ENCODE data around the gene NHERF2.

The NHERF2 gene

DNA sequence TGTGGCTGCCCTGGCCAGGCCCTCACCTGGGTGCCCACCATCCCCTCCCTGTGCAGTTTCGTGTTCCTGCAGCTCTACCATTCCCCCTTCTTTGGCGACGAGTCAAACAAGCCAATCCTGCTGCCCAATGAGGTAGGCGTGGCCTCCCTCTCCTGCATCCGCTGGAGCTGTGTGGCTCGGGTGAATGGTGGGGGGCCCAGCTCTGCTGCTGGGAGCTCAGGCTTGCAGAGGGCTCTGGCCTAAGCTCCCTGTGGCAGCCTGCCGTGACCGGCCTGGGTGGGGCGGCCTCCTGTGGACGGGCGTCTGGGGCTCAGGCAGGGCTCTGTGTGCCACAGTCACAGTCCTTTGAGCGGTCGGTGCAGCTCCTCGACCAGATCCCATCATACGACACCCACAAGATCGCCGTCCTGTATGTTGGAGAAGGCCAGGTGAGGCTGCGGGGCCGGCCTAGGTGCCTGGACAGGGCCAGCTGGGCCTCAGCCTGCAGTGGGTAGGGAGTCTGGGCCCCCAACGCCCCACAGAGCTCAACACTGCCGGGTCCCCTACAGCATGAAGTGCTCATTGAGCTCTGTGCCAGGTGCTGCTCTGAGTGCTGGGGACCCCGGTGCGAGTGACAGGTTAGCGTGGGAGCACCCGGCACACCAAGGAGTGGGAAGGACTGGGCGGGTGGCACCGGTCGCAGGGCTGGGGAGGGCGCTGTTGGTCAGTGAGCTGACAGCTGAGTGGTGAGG lies 58.4 kb downstream of the NHERF2 start:
- DNase-seq = no peak

DNA sequence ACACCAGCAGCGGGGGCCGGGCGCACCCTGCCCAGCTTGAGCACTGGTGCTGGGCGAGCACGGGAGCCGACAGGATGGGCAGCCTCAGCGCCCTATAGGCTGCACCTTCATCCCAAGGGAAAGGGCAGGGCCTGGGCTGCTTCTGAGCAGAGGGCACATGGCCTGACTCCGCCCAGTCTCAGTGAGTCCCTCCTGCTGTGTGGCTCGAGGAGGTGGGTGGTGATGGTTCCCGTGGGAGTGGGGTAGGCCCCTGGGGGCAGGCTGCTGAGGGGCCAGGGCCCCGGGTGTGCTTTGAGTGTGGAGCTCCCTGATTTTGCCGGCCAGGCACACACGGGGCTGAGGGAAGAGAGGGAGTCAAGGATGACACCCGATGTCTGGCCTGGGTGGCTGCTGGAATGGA lies 59.0 kb downstream of the NHERF2 start:
- DNase-seq = no peak

DNA sequence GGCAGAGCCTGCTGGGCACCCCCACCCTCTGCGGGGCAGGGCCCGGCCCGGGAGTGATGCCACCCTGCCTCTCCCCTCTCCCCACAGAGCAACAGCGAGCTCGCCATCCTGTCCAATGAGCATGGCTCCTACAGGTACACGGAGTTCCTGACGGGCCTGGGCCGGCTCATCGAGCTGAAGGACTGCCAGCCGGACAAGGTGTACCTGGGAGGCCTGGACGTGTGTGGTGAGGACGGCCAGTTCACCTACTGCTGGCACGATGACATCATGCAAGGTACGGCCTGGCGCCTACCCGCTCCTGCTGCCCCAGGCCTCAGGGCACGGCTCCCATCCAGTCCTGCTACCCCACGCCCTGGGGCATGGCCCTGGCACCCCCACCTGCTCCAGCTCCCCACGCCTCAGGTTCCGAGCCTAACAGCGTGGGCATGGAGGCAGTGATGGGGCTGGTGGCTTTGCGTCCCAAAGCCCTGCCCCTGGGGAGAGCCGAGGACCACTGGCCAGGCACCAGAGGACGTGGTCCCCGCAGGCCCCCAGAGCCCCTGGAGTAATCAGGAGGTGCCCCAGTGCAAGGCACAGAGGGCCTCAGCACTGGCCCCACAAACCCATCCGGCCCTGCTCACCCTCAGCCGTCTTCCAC lies 59.5 kb downstream of the NHERF2 start:
- DNase-seq = no peak

DNA sequence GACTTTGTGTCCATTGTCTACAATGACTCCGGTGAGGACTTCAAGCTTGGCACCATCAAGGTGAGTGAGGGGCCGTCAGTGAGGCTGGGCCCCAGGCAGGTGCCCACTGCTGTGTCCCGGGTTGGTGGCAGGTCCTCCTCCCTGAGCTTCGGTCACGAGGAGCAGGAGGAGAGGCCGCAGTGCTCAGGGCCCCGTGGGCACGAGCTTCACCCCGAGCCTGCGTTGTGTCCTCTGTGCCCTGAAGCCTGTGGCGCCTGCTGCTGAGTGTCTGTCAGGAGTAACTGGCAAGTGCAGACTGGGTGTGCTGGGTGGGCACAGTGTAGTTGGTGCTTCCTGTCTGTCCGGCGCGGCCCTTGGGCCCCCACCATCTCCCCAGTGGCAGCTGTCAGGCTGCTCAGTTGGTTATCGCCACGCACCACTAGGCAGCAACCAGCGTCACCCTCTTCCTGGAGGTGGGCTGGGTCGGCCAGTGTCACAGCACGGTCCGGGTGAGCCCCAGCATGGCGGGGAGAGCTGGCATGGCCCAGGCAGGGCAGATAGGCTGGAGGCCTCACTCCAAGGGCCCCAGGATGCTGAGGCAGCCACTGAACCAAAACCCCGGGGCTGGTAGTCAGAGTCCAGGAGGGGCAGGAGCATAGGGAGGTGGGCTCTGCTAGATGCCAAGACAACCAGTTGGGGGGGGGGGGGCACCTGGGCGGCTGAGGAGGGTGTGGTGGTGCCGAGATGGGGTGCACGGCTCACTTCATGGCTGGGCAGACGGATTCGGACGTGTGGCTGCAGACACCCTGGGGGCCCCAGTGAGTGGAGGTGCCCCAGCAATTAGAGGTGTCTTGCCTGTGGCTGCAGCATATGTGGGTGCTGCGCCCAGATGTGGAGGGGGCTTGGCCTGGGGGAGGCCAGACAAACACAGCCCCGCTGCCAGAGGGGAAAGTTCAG lies 60.4 kb downstream of the NHERF2 start:
- no peak for DNase-seq

DNA sequence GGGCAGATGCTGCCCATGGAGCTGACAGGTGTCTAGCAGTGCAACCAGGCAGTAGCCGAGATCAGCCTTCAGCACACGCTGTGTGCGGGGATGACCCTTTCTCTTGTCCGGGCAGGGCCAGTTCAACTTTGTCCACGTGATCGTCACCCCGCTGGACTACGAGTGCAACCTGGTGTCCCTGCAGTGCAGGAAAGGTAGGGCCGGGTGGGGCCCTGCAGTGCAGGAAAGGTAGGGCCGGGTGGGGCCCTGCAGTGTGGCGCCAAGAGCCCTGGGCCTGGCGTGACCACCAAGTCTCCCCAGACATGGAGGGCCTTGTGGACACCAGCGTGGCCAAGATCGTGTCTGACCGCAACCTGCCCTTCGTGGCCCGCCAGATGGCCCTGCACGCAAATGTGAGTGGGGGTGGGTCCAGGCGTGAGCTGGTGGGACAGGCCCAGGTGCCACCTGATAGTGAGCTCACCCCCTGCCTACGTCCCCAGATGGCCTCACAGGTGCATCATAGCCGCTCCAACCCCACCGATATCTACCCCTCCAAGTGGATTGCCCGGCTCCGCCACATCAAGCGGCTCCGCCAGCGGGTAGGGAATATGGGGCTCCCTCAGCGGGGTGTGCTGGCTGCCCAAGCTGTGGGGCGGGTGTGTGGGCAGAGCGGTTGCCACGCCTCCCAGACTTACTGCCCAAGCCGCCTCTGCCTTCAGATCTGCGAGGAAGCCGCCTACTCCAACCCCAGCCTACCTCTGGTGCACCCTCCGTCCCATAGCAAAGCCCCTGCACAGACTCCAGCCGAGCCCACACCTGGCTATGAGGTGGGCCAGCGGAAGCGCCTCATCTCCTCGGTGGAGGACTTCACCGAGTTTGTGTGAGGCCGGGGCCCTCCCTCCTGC lies 61.3 kb downstream of the NHERF2 start:
- DNase-seq = no peak
